Measurements from ENCODE around the gene HMHB1. TPM values are rescaled to one million over a fixed set of nuclear protein-coding genes. Genes with fewer than 3 reads are reported as not detected.

The HMHB1 gene
- total RNA-seq, 1 experiment from 2014 or later = not detected

- H2BK20ac ChIP-seq (ENCODE audit: low read depth, low read length, poor library complexity, severe bottlenecking) = no peak overlapping the region
- no peak overlapping the region for H3K4me3 Mint-ChIP-seq
- no CpG with 5 or more reads among the region's 2 CpGs for WGBS (ENCODE audit: extremely low coverage, insufficient read length, low lambda C conversion rate)
- no peak overlapping the region for H3K14ac ChIP-seq (ENCODE audit: insufficient read depth, low read length)
- H2AFZ ChIP-seq (ENCODE audit: low read length) = no peak overlapping the region
- H3K27me3 Mint-ChIP-seq (ENCODE audit: low read depth) = no peaks in the 10 kb centered on the region
- no peak overlapping the region for H3K4me2 ChIP-seq (ENCODE audit: insufficient read depth, insufficient read length, low read length)
- H2BK120ac ChIP-seq (ENCODE audit: low read depth, low read length, poor library complexity, severe bottlenecking) = no peak overlapping the region
- no peaks in the 10 kb centered on the region for H3K79me2 ChIP-seq (ENCODE audit: insufficient read depth, low read length)
- H4K5ac ChIP-seq (ENCODE audit: insufficient read length, low read depth, low read length) = no peak overlapping the region
- no peak overlapping the region for H3K23ac ChIP-seq (ENCODE audit: insufficient read length, low read depth, low read length)
- H3K27ac ChIP-seq (ENCODE audit: insufficient read length, low read depth, low read length) = no peak overlapping the region
- H3K36me3 Mint-ChIP-seq (ENCODE audit: insufficient read depth in 1 of 3, low read depth in 3 of 3) = peaks cover 0 to 5% (median 0%) of the 10 kb centered on the region in 3 experiments; a peak in 3 of 7 replicates
- H3K4me1 ChIP-seq (ENCODE audit: insufficient read depth, low read length) = peaks cover 5% of the 10 kb centered on the region; the same call in 1 of the 2 replicates
- no peaks in the 10 kb centered on the region for H3K9me3 ChIP-seq (ENCODE audit: control insufficient read depth, low read depth, low read length)
- no peaks in the 10 kb centered on the region for H3K23me2 ChIP-seq (ENCODE audit: insufficient read length, low read depth, low read length, poor library complexity, severe bottlenecking)
- H3K27ac Mint-ChIP-seq = no peak overlapping the region
- no peak overlapping the region for H2BK12ac ChIP-seq (ENCODE audit: insufficient read length, low read depth, low read length)
- DNase-seq = no peak
- no peak overlapping the region for H4K91ac ChIP-seq (ENCODE audit: insufficient read length, low read depth, low read length)
- H2BK15ac ChIP-seq (ENCODE audit: low read depth, low read length) = no peak overlapping the region
- peaks cover 24 to 28% of the 10 kb centered on the region in 2 experiments for H3K4me1 Mint-ChIP-seq
- no peak overlapping the region for H4K8ac ChIP-seq (replicated peaks; ENCODE audit: insufficient read length, low read depth, low read length)
- no peaks in the 10 kb centered on the region for H3K79me1 ChIP-seq (ENCODE audit: insufficient read depth, low read depth, low read length, poor library complexity, severe bottlenecking)
- no peak overlapping the region for H3T11ph ChIP-seq (ENCODE audit: low read length)
- no peak overlapping the region for H2BK5ac ChIP-seq (ENCODE audit: insufficient read length, low read length)
- H3K27me3 ChIP-seq (ENCODE audit: insufficient read depth, low read length) = no peaks in the 10 kb centered on the region
- no peak overlapping the region for H3K18ac ChIP-seq (ENCODE audit: insufficient read length, low read depth, low read length)
- no peak overlapping the region for H3K4ac ChIP-seq (ENCODE audit: low read depth, low read length)
- no peaks in the 10 kb centered on the region; a peak in 1 of 5 replicates for H3K9me3 Mint-ChIP-seq
- no peak overlapping the region for H2AK5ac ChIP-seq (ENCODE audit: insufficient read length, low read length)
- H3K9ac ChIP-seq (ENCODE audit: extremely low read depth, insufficient read length, low read length) = no peak overlapping the region
- H4K20me1 ChIP-seq (ENCODE audit: control insufficient read depth, insufficient read depth, insufficient read length) = no peaks in the 10 kb centered on the region
- no peak overlapping the region for H3K56ac ChIP-seq (ENCODE audit: insufficient read length, low read depth, low read length)
- no peak for TF ChIP-seq CTCF (conservative IDR thresholded peaks at IDR 0.05)
Measured at GRCh38 chr5:143779506-143779905, 32.5 kb upstream of the HMHB1 start.

Measured in H9 (cell line).